ENCODE data around the gene GMFB. TPM values are rescaled to one million over a fixed set of nuclear protein-coding genes. Genes with fewer than 3 reads are reported as not detected.
"Not testable (repeated sequence)": the region's sequence is repeated elsewhere in the genome, so short reads cannot be mapped to it uniquely, and the experiment has no call there.

Gene GMFB
- total RNA-seq, 1 experiment from 2014 or later = 53.8 TPM

DNA sequence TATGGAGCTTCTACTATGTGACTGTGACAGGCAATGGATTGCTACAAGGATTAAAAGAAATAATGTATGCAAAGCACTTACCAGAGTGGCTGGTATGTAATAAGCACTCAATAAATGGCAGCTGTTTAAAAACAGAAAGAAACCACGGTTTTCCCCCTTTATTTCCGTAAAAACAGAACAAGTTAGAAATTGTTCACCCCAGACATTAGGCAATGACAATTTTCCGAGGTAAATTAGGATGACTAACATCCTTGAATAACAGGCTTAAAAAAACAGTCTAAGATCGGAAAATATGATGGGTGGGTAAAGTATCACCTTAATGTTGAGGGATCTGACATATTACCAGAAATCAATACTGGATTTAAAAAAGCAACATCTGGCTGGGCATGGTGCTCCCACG lies 26.7 kb downstream of the GMFB start:
- Histone ChIP-seq H3K79me2 (ENCODE audit: insufficient read depth, low read length) (no peaks in the 10 kb centered on the region), H3K9me3 (ENCODE audit: control insufficient read depth in 1 of 2, insufficient read depth in 1 of 2, low read depth in 1 of 2, low read length in 2 of 2) (peaks cover 4 to 6% of the 10 kb centered on the region in 2 experiments; a peak in 2 of 4 replicates), H3K27me3 (ENCODE audit: insufficient read depth, low read length) (no peaks in the 10 kb centered on the region), H3K9ac (ENCODE audit: low read length) (no peak overlapping the region), H3K4me3 (replicated peaks in 1 of 2; ENCODE audit: low read depth in 1 of 2, low read length in 2 of 2) (no peak overlapping the region), H3K4me2 (ENCODE audit: low read length) (no peak overlapping the region), H3K9me2 (ENCODE audit: insufficient read depth) (no peaks in the 10 kb centered on the region), H2AFZ (ENCODE audit: low read depth, low read length, poor library complexity, severe bottlenecking) (no peak overlapping the region), H4K20me1 (ENCODE audit: insufficient read depth) (no peaks in the 10 kb centered on the region), H3K27ac (ENCODE audit: low read depth, low read length) (no peak overlapping the region), H3K4me1 (ENCODE audit: control insufficient read depth in 1 of 2, insufficient read depth in 2 of 2, low read length in 2 of 2) (no peaks in the 10 kb centered on the region), H3K36me3 (ENCODE audit: control insufficient read depth in 1 of 2, insufficient read depth in 2 of 2, low read length in 2 of 2) (no peaks in the 10 kb centered on the region)
- TF ChIP-seq RAD21 (IDR thresholded peaks at IDR 0.05; ENCODE audit: low read depth) = no peak
- TF ChIP-seq POLR2AphosphoS5 (IDR thresholded peaks at IDR 0.05; ENCODE audit: low read depth, low read length) = no peak
- no peak for TF ChIP-seq CEBPB (IDR thresholded peaks at IDR 0.05; ENCODE audit: low read depth)
- ATAC-seq (no peak), DNase-seq (ENCODE audit: low read depth, low spot score) (no peak)
- POLR2A ChIA-PET = no interaction called here
- RAD21 ChIA-PET (ENCODE audit: low non-redundant PET in 1 of 2, low total read pairs in 2 of 2, uncharacterized antibody in 2 of 2, unreplicated experiment in 2 of 2) = no interaction called here
- intact Hi-C loops (cut with micrococcal nuclease) = no loop called here
- no TSS peak for BruUV-seq (replicated peaks)
- CTCF ChIA-PET = no interaction called here

- no peak for ATAC-seq
- DNase-seq (ENCODE audit: low read depth, low spot score) = no peak
- Histone ChIP-seq H3K27me3 (ENCODE audit: insufficient read depth, low read length) (no peaks in the 10 kb centered on the region), H3K79me2 (ENCODE audit: insufficient read depth, low read length) (no peaks in the 10 kb centered on the region), H3K9ac (ENCODE audit: low read length) (no peak overlapping the region), H3K4me3 (replicated peaks in 1 of 2; ENCODE audit: low read depth in 1 of 2, low read length in 2 of 2) (no peak overlapping the region), H3K36me3 (ENCODE audit: control insufficient read depth in 1 of 2, insufficient read depth in 2 of 2, low read length in 2 of 2) (no peaks in the 10 kb centered on the region), H3K4me1 (ENCODE audit: control insufficient read depth in 1 of 2, insufficient read depth in 2 of 2, low read length in 2 of 2) (peaks cover 0 to 2% of the 10 kb centered on the region in 2 experiments; a peak in 2 of 4 replicates), H3K27ac (ENCODE audit: low read depth, low read length) (no peak overlapping the region), H2AFZ (ENCODE audit: low read depth, low read length, poor library complexity, severe bottlenecking) (no peak overlapping the region), H4K20me1 (ENCODE audit: insufficient read depth) (no peaks in the 10 kb centered on the region), H3K4me2 (ENCODE audit: low read length) (no peak overlapping the region), H3K9me2 (ENCODE audit: insufficient read depth) (no peaks in the 10 kb centered on the region), H3K9me3 (ENCODE audit: control insufficient read depth in 1 of 2, insufficient read depth in 1 of 2, low read depth in 1 of 2, low read length in 2 of 2) (peaks cover 4 to 6% of the 10 kb centered on the region in 2 experiments; a peak in 1 of 4 replicates)
- CTCF ChIA-PET = no interaction called here
- BruUV-seq (replicated peaks) = no TSS peak
- intact Hi-C loops (cut with micrococcal nuclease) = no loop called here
- RAD21 ChIA-PET (ENCODE audit: low non-redundant PET in 1 of 2, low total read pairs in 2 of 2, uncharacterized antibody in 2 of 2, unreplicated experiment in 2 of 2) = no interaction called here
- no peak for TF ChIP-seq FOSL1 (IDR thresholded peaks at IDR 0.05; ENCODE audit: low read depth)
- no peak for TF ChIP-seq JUND (IDR thresholded peaks at IDR 0.05)
- TF ChIP-seq, protein P1, sequence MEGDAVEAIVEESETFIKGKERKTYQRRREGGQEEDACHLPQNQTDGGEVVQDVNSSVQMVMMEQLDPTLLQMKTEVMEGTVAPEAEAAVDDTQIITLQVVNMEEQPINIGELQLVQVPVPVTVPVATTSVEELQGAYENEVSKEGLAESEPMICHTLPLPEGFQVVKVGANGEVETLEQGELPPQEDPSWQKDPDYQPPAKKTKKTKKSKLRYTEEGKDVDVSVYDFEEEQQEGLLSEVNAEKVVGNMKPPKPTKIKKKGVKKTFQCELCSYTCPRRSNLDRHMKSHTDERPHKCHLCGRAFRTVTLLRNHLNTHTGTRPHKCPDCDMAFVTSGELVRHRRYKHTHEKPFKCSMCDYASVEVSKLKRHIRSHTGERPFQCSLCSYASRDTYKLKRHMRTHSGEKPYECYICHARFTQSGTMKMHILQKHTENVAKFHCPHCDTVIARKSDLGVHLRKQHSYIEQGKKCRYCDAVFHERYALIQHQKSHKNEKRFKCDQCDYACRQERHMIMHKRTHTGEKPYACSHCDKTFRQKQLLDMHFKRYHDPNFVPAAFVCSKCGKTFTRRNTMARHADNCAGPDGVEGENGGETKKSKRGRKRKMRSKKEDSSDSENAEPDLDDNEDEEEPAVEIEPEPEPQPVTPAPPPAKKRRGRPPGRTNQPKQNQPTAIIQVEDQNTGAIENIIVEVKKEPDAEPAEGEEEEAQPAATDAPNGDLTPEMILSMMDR (IDR thresholded peaks at IDR 0.05 in 2 of 3, conservative IDR thresholded peaks at IDR 0.05 in 1 of 3; ENCODE audit: borderline replicate concordance in 1 of 3, insufficient read depth in 1 of 3, low read depth in 2 of 3, low read length in 2 of 3) = no peak
- TF ChIP-seq POLR2A (IDR thresholded peaks at IDR 0.05; ENCODE audit: borderline replicate concordance, extremely low read depth, insufficient read depth, insufficient read length) = no peak
- no peak for TF ChIP-seq MAX (IDR thresholded peaks at IDR 0.05)
- no peak for TF ChIP-seq RAD21 (IDR thresholded peaks at IDR 0.05; ENCODE audit: low read depth)
- POLR2A ChIA-PET = no interaction called here
Observed at GRCh38 chr14:54459106-54459505, 29.7 kb downstream of the GMFB start.

DNA sequence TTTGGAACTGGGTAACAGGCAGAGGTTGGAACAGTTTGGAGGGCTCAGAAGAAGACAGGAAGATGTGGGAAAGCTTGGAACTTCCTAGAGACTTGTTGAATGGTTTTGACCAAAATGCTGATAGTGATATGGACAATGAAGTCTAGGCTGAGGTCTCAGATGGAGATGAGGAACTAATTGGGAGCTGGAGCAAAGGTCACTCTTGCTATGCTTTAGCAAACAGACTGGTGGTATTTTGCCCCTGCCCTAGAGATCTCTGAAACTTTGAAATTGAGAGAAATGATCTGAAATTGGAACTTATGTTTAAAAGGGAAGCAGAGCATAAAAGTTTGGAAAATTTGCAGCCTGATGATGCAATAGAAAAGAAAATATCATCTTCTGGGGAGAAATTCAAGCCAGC lies 30.2 kb downstream of the GMFB start:
- ATAC-seq; BruUV-seq (replicated peaks); H3K27ac ChIP-seq (ENCODE audit: low read depth, low read length); POLR2A ChIA-PET; H3K9me3 ChIP-seq (ENCODE audit: control insufficient read depth in 1 of 2, insufficient read depth in 1 of 2, low read depth in 1 of 2, low read length in 2 of 2); H3K9ac ChIP-seq (ENCODE audit: low read length); H3K79me2 ChIP-seq (ENCODE audit: insufficient read depth, low read length); H3K36me3 ChIP-seq (ENCODE audit: control insufficient read depth in 1 of 2, insufficient read depth in 2 of 2, low read length in 2 of 2); DNase-seq (ENCODE audit: low read depth, low spot score); intact Hi-C loops (cut with micrococcal nuclease); RAD21 ChIA-PET (ENCODE audit: low non-redundant PET in 1 of 2, low total read pairs in 2 of 2, uncharacterized antibody in 2 of 2, unreplicated experiment in 2 of 2); H3K4me3 ChIP-seq (replicated peaks in 1 of 2; ENCODE audit: low read depth in 1 of 2, low read length in 2 of 2); H4K20me1 ChIP-seq (ENCODE audit: insufficient read depth); H3K4me1 ChIP-seq (ENCODE audit: control insufficient read depth in 1 of 2, insufficient read depth in 2 of 2, low read length in 2 of 2); H3K9me2 ChIP-seq (ENCODE audit: insufficient read depth); H3K4me2 ChIP-seq (ENCODE audit: low read length); CTCF ChIA-PET; H3K27me3 ChIP-seq (ENCODE audit: insufficient read depth, low read length); H2AFZ ChIP-seq (ENCODE audit: low read depth, low read length, poor library complexity, severe bottlenecking): not testable (repeated sequence)
